GM10248 (cell line): ENCODE results near the gene TPTE.
"Not testable (repeated sequence)": the region's sequence is repeated elsewhere in the genome, so short reads cannot be mapped to it uniquely, and the experiment has no call there.

Experiments used
- CTCF ChIA-PET: fragments of 300-600 bp; sonication (Branson Sonifier 250); formaldehyde crosslinking; extraction: SDS; loops from one replicate; lab custom pipeline; 2021; ENCODE audit warnings: antibody characterized with exemption; lab: Yijun Ruan, JAX
- POLR2A ChIA-PET: fragments of 350-650 bp; sonication (Branson Sonifier 250); formaldehyde crosslinking; extraction: SDS; loops from one replicate; lab custom pipeline; 2020; ENCODE audit warnings: antibody characterized with exemption; lab: Yijun Ruan, JAX
- DNase-seq: peaks from one replicate; pipeline ENCODE4 v3.0.0; 2012; ENCODE audit errors: extremely low spot score
- TF ChIP-seq, protein P1 (sequence below): IDR thresholded peaks from 2 replicates; pipeline ENCODE4 v1.5.1; 2012; ENCODE audit warnings: mild to moderate bottlenecking, low read depth; ENCODE audit errors: extremely low read depth, missing control alignments, control extremely low read depth

Gene TPTE

GRCh38 chr21:10521091-10521598 is at the start of gene TPTE:
Gene TPTE (plus strand): TSS chr21:10521583. CDS start chr21:10538724, 17,141 bp downstream.
- POLR2A ChIA-PET = no interaction called here
- TF ChIP-seq, protein P1, sequence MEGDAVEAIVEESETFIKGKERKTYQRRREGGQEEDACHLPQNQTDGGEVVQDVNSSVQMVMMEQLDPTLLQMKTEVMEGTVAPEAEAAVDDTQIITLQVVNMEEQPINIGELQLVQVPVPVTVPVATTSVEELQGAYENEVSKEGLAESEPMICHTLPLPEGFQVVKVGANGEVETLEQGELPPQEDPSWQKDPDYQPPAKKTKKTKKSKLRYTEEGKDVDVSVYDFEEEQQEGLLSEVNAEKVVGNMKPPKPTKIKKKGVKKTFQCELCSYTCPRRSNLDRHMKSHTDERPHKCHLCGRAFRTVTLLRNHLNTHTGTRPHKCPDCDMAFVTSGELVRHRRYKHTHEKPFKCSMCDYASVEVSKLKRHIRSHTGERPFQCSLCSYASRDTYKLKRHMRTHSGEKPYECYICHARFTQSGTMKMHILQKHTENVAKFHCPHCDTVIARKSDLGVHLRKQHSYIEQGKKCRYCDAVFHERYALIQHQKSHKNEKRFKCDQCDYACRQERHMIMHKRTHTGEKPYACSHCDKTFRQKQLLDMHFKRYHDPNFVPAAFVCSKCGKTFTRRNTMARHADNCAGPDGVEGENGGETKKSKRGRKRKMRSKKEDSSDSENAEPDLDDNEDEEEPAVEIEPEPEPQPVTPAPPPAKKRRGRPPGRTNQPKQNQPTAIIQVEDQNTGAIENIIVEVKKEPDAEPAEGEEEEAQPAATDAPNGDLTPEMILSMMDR = no peak
- CTCF ChIA-PET = no interaction called here
- DNase-seq = no peak

GRCh38 chr21:10471999-10472398 is 49.4 kb upstream of the TPTE start:
- POLR2A ChIA-PET, DNase-seq, CTCF ChIA-PET: not testable (repeated sequence)

- CTCF ChIA-PET, POLR2A ChIA-PET, DNase-seq: not testable (repeated sequence)
Measured at GRCh38 chr21:10477794-10478193, 43.6 kb upstream of the TPTE start.

DNA sequence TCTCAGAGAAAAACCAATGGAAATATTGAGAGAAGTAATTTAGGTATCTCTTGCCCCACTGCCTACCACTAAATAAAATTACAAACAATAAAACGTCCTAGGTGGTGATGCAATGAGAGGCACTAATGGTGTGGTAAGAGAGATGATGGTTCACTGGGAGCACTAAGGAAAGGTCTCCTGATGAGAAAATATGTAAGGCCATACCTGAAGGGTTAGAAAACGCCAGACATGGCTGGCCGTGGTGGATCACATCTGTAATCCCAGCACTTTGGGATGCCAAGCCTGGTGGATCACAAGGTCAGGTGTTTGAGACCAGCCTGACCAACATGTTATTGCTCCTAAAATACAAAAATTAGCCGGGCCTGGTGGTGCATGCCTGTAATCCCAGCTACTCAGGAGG is 41.5 kb upstream of the TPTE start:
- POLR2A ChIA-PET, CTCF ChIA-PET, DNase-seq: not testable (repeated sequence)

GRCh38 chr21:10484864-10485263 is 36.5 kb upstream of the TPTE start:
- DNase-seq, POLR2A ChIA-PET: not testable (repeated sequence)
- CTCF ChIA-PET = interaction anchor here (1.1 kb wide), 1 partner anchor 15 kb away, joined by 3 read pairs; no protein-coding TSS in a partner anchor

DNA sequence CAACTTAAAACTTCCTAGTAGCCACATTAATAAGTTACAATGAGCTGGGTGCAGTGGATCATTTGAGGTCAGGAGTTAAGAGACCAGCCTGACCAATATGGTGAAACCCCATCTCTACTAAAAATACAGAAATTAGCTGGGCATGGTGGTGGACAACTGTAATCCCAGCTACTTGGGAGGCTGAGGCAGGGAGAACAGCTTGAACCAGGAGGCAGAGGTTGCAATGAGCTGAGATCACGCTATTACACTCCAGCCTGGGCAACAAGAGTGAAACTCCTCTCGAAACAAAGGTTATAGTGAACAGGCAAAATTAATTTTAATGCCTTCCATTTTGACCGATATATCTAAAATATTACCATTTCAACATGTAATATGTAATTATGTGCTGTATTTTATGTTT is 30.9 kb upstream of the TPTE start:
- CTCF ChIA-PET, POLR2A ChIA-PET, DNase-seq: not testable (repeated sequence)

DNA sequence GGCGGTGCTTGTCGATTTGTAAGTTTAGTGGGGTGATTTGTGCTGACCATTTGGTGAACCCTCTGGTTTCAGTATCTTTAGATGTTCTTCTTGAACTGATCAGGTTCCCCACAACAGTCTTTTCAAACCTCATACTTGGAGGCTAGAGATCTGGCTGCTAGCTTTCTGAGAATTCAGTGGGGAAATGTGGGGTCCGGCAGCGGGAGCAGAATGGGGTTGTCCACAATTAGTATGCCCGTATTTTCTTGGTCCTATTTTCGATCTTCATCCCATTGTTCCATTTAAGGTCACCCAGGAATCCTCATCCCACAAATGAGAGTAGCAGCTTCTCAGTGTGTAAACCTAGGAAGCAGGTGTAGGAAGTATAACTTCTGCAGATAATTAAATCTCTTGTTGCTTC is 10.3 kb upstream of the TPTE start:
- CTCF ChIA-PET = no interaction called here
- POLR2A ChIA-PET = no interaction called here
- TF ChIP-seq, protein P1 = no peak
- DNase-seq = no peak

GRCh38 chr21:10516889-10517288 is 4.5 kb upstream of the TPTE start:
- POLR2A ChIA-PET, DNase-seq, CTCF ChIA-PET: not testable (repeated sequence)

DNA sequence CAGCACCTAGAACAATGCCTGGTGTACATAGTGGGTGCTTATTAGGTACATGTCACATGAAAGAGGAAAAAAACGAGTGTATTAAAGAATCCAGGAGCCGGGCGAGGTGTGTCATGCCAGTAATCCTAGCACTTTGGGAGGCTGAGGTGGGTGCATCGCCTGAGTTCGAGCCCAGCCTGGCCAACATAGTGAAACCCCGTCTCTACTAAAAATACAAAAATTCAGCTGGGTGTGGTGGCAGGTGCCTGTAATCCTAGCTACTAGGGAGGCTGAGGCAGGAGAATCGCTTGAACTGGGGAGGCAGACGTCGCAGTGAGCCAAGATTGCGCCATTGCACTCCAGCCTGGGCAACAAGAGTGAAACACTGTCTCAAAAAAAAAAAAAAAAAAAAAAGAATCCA is 3.5 kb upstream of the TPTE start:
- POLR2A ChIA-PET, DNase-seq, CTCF ChIA-PET: not testable (repeated sequence)

DNA sequence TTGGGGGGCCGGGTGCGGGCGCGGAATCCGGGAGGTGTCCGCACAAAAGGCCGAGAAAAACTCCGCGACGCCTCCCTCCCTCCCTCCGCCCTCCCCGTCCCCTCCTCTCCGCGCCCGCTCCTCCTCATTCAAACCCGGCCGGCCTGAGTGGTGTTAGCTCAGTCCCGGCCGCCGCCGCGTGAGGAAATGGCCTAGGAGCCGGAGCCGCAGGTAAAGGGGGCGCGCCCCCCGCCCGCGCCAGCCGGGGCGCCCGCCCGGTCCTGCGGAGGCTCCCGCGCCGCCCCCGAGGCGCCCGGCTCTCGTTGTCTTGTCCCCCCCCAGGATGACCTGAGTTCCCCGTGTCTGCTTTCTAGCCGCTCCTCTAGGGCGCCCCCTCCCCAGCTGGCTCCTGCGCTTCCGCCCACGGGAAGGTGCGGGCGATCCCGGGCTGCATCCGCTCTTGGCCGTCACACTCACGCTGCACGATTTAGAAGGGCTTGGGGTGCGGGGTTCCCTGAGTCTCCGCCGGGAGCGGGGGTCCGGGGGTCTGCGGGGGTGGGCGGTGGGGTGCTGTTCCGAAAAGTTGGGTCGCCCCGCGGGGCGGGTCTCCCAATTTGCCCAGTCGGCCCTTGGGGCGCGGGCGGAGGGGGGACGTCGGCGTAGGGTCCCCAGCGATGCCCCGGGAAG is 585 bp downstream of the TPTE start:
- CTCF ChIA-PET, DNase-seq, POLR2A ChIA-PET: not testable (repeated sequence)

- TF ChIP-seq, protein P1 = no peak
- CTCF ChIA-PET = interaction anchor here (1.6 kb wide), 1 partner anchor 15 kb away, joined by 3 read pairs; no protein-coding TSS in a partner anchor
- no peak for DNase-seq
- POLR2A ChIA-PET = no interaction called here
Measured at GRCh38 chr21:10539956-10540355, 18.6 kb downstream of the TPTE start.

GRCh38 chr21:10544376-10544775 is 23.0 kb downstream of the TPTE start:
- POLR2A ChIA-PET, DNase-seq, CTCF ChIA-PET: not testable (repeated sequence)

GRCh38 chr21:10547868-10548267 is 26.5 kb downstream of the TPTE start:
- POLR2A ChIA-PET, CTCF ChIA-PET, DNase-seq: not testable (repeated sequence)

GRCh38 chr21:10548331-10548954 is 27.1 kb downstream of the TPTE start:
- DNase-seq, CTCF ChIA-PET, POLR2A ChIA-PET: not testable (repeated sequence)

- CTCF ChIA-PET = not testable (repeated sequence)
Measured at GRCh38 chr21:10570803-10571202, 49.4 kb downstream of the TPTE start.

More at GRCh38 chr21:10570803-10571202, 49.4 kb downstream of the TPTE start:
- DNase-seq, POLR2A ChIA-PET: not testable (repeated sequence)
